Islet precursor cell (in vitro differentiated cells): ENCODE data around the gene RUNX3.
A peak's percentile ranks its signal among the peaks of the same experiment; 100 is the strongest.

Experiments
- DNase-seq: peaks from one replicate; pipeline ENCODE4 v3.0.0-alpha.2; 2018

Gene RUNX3

GRCh38 chr1:24861821-24862727, 68.0 kb downstream of the RUNX3 start:
- DNase-seq = no peak

DNA sequence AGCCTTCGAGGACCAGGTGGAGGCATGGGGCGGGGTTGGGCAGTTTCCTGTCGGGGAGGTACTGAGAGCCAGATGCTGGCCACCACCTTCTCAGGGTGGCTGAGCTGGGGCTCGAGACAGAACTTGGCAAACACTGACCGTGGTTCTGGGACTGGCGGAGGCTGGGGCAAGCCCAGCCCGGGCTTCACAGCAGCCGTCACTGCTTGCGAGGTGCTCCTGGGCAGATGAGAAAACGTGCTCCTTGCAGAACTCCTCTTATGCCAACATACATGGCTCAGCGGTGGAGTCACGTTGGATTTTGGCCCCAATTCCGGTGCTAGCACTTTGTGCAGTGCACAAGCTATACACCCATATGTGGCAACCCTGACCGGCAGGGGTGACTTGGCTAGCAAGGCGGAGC, 69.2 kb downstream of the RUNX3 start:
- no peak for DNase-seq

DNA sequence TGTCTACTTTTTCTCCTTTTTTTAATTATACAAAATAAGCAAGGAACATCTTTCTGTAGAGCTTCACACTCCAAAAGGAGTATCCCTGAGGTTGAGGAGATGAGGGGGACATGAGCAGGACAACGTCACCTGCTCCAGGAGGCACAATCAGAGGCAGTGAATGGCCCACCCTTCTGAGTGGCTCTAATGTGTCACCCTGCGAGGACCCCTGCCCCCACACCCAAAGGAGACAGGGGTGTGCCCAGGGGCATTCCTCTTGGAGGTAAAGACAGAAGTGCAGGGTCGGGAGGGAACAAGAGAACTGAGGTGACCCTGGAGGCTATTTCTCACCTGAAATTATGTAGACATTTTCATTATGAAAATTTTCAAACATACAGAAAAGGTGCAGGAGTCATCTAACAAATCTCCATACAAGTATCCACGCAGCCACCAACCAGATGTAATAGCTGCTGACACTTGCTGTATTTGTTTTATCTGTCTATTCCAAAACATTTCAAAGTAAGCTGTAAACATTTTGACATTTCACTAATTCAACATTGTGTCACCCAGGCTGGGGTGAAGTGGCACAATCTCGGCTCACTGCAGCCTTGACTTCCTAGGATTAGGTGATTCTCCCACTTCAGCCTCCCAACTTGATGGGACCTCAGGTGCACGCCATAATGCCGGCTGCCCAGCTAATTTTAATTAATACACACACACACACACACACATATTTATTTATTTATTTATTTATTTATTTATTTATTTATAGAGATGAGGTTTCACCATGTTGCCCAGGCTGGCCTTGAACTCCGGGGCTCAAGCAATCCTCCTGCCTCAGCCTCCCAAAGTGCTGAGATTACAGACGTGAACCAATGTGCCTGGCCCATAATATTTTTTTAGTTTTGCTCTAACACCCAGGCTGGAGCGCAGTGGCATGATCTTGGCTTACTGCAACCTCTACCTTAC, 70.7 kb downstream of the RUNX3 start:
- DNase-seq = peak; percentile 26

GRCh38 chr1:24858277-24858676, 71.8 kb downstream of the RUNX3 start:
- no peak for DNase-seq

DNA sequence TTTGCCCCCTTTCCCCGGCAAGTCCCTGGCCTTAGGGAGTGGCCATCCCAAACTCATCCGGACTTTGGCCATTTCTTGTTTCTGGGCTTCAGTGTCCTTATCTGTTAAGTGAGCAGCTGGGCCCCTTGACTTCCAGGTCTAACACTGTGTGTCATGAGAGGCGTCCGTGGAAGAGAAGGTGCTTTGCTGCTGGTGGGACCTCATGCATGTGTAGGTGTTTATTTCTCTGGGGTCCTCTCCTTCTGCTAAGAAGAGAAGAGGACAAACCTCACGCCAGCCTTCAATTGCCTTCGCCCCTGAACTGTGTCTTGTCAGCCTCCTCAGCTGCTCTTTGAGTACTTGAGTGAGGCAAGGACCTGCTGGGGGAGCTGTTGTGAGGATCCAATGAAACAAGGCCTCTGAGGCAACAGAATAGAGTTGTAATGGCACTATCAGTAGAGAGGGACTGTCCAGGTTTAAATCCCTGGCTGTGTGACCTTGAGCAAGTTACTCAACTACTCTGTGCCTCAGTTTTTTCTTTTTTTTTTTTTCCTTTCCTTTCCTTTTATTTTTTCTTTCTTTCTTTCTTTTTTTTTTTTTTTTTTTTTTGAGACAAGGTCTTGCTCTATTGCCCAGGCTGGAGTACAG, 72.5 kb downstream of the RUNX3 start:
- DNase-seq = peak; percentile 50

DNA sequence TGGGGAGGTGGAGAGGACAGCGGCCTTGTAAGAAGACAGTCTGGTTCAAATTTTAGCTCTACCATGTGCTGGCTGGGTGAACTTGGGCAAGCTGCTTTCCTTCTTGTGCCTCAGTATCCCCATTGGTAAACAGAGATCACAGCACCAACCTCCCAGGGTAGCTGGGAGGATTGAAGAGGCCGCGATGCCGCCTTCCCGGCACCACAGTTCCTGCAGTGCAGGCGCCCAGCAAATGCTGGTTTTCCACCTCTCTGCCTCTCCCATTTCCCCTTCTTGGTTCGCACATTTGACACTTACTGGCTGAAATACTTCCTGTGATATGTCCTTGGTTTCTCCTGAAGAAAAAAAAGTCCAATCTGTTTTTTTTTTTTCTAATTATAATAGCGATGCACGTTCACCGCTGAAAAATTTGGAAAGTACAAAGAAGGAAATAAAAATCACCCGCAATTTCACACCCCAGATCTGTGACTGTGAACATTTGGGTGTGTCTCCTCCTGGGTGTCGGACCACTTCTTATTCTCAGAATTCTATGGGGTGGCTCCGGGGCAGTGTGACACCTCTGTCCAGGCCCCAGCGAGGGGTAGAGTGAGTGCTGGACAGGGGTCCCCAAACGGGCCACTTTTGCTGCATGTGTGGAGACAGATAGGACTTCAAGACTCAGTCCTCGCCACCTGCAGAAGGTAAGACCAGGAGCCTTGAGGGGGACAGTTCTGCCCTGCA, 73.1 kb downstream of the RUNX3 start:
- peak; percentile 35 for DNase-seq

- DNase-seq = peak; percentile 35
Measured at GRCh38 chr1:24855474-24855873, 74.6 kb downstream of the RUNX3 start.

DNA sequence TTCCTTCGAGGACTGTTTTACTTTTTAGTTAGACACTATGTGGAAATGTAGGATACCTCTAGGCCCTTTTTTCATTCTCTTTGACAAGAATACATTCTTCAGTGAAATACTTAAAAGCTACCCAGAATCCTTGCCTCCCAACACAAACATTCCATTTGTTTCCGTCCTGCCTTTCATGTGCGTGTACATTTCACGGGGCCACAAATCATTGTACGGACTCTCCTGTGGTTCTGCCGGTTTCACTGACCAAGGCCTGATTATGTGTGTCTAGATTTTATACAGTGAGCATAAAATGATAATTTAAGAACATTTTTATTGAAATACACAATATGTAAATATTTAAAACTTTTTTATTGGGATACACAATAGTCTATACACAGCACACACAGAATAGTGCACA, 76.4 kb downstream of the RUNX3 start:
- no peak for DNase-seq

GRCh38 chr1:24850328-24850920, 79.7 kb downstream of the RUNX3 start:
- peak; percentile 76 for DNase-seq

- no peak for DNase-seq
Measured at GRCh38 chr1:24849672-24850295, 80.3 kb downstream of the RUNX3 start.
